OCI-LY7 (cell line): ENCODE measurements around the gene OR2M5. TPM values are rescaled to one million over a fixed set of nuclear protein-coding genes. Genes with fewer than 3 reads are reported as not detected.

Experiments used
- BruUV-seq: library from RNA; stranded (reverse); fragments of 400-500 nt; replicated peaks from 2 replicates; lab custom pipeline; 2021; lab: Mats Ljungman, UMichigan
- CTCF ChIA-PET: fragments of 300-600 bp; sonication (Branson Sonifier 250); formaldehyde crosslinking; loops from one replicate; lab custom pipeline; 2022; ENCODE audit warnings: antibody characterized with exemption; ENCODE audit not compliant: unreplicated experiment; lab: Charles Lee
- POLR2A ChIA-PET: fragments of 300-600 bp; sonication (Branson Sonifier 250); formaldehyde crosslinking; loops from one replicate; lab custom pipeline; 2022; ENCODE audit warnings: antibody characterized with exemption; lab: Charles Lee
- DNase-seq: peaks from one replicate; pipeline ENCODE4 v3.0.0-alpha.2; 2015; ENCODE audit warnings: low spot score
- H2AFZ ChIP-seq: fragments of 200-600 bp; sonication (generic), shearing (Covaris generic); 2 replicates; pipeline ENCODE4 v1.6.1; 2014; ENCODE audit warnings: mild to moderate bottlenecking, antibody characterized with exemption, low read length, moderate library complexity
- H3K27ac ChIP-seq: fragments of 200-600 bp; sonication (generic); 2 replicates; pipeline ENCODE4 v1.5.1; 2014; ENCODE audit warnings: mixed run types, low read depth, mild to moderate bottlenecking, moderate library complexity, low read length, inconsistent platforms; ENCODE audit not compliant: poor library complexity, severe bottlenecking
- H3K36me3 ChIP-seq: fragments of 200-600 bp; sonication (generic); 2 replicates; pipeline ENCODE4 v1.6.1; 2014; ENCODE audit warnings: mild to moderate bottlenecking, antibody characterized with exemption, low read length, moderate library complexity, mixed read lengths; ENCODE audit not compliant: insufficient read depth
- H3K4me1 ChIP-seq: fragments of 200-600 bp; sonication (generic); 2 replicates; pipeline ENCODE4 v1.5.1; 2014; ENCODE audit warnings: mild to moderate bottlenecking, low read length; ENCODE audit not compliant: insufficient read depth, poor library complexity, severe bottlenecking
- H3K4me2 ChIP-seq: fragments of 200-600 bp; sonication (generic); 2 replicates; pipeline ENCODE4 v1.6.1; 2014; ENCODE audit warnings: mild to moderate bottlenecking, low read length
- H3K4me3 ChIP-seq: fragments of 200-600 bp; sonication (generic); 2 replicates; pipeline ENCODE4 v1.5.1; 2014; ENCODE audit warnings: mild to moderate bottlenecking, low read depth, low read length; ENCODE audit not compliant: poor library complexity, severe bottlenecking
- H3K79me2 ChIP-seq: fragments of 200-600 bp; sonication (generic); 2 replicates; pipeline ENCODE4 v1.6.1; 2016; ENCODE audit warnings: low read depth, mild to moderate bottlenecking, low read length, moderate library complexity, mixed read lengths; ENCODE audit not compliant: insufficient read depth
- H3K9me2 ChIP-seq: fragments of 200-600 bp; sonication (generic); 2 replicates; pipeline ENCODE4 v1.6.1; 2016; ENCODE audit warnings: mild to moderate bottlenecking, low read length, mixed read lengths; ENCODE audit not compliant: insufficient read depth
- H3K9me3 ChIP-seq: fragments of 200-600 bp; sonication (generic); 2 replicates; pipeline ENCODE4 v1.6.1; 2014; ENCODE audit warnings: mild to moderate bottlenecking, mixed run types, low read length, mixed read lengths
- H4K20me1 ChIP-seq: fragments of 200-600 bp; sonication (generic); 2 replicates; pipeline ENCODE4 v1.6.1; 2014; ENCODE audit warnings: mild to moderate bottlenecking, antibody characterized with exemption, low read length, moderate library complexity, mixed read lengths; ENCODE audit not compliant: insufficient read depth
- EZH2phosphoT487 ChIP-seq: fragments of 200-600 bp; sonication (generic); IDR thresholded peaks from 2 replicates; pipeline ENCODE4 v1.6.1; 2018; ENCODE audit warnings: low read depth, borderline replicate concordance, mild to moderate bottlenecking, mixed run types, antibody characterized with exemption, low read length, moderate library complexity, mixed read lengths
- intact Hi-C: fragments of 100-400 bp; cut with micrococcal nuclease; formaldehyde crosslinking; loops from one replicate; pipeline ENCODE4 v1.10.0; 2022; ENCODE audit not compliant: unreplicated experiment
- total RNA-seq, 2 experiments: library from RNA; depleted of rRNA in 1 of 2; stranded (reverse); fragments of >200 nt in 1 of 2; shearing (Covaris generic) in 1 of 2; gene quantifications; 2 replicates each; pipeline ENCODE4 v1.2.3, GENCODE V29; 2014 to 2022
- TF ChIP-seq, protein P1 (sequence below): fragments of 200-600 bp; sonication (generic); conservative IDR thresholded peaks from 2 replicates; pipeline ENCODE4 v1.5.1; 2014; ENCODE audit warnings: mild to moderate bottlenecking, antibody characterized with exemption, low read length, moderate library complexity, mixed read lengths

OR2M5 gene
- total RNA-seq, 2 experiments from 2014 or later: not detected

DNA sequence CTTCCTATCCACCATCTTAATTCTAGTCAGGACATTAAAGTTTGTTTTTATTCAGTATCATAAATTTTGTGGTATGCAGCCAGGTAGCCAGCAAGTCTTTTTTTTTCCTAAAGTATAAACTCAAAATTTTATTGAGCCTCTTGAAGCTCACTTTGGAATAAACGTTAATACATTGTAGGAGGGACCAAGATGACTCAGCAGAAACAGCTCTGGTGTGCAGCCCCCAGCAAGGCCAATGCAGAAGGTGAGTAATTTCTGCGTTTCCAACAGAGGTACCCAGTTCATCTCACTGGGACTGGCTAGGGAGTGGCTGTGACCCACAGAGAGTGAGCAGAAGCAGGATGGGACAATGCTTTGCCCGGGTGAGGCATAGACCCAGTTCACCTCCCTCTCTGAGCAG lies 42.4 kb downstream of the OR2M5 start:
- CTCF ChIA-PET: no interaction called here
- no peaks in the 10 kb centered on the region for H3K79me2 ChIP-seq
- no peaks in the 10 kb centered on the region for H3K9me3 ChIP-seq
- no peaks in the 10 kb centered on the region for H3K36me3 ChIP-seq
- no TSS peak for BruUV-seq
- no peak overlapping the region for H3K4me3 ChIP-seq
- no peaks in the 10 kb centered on the region for H3K4me1 ChIP-seq
- H3K27ac ChIP-seq: no peak overlapping the region
- DNase-seq: no peak
- POLR2A ChIA-PET: interaction anchor here (0.6 to 0.7 kb wide), 2 partner anchors 38 to 302 kb away, joined by 3 to 4 read pairs; no protein-coding TSS in a partner anchor
- intact Hi-C loops: no loop called here
- H3K4me2 ChIP-seq: no peak overlapping the region
- no peaks in the 10 kb centered on the region for H4K20me1 ChIP-seq
- no peak overlapping the region for H2AFZ ChIP-seq
- TF ChIP-seq, protein P1, sequence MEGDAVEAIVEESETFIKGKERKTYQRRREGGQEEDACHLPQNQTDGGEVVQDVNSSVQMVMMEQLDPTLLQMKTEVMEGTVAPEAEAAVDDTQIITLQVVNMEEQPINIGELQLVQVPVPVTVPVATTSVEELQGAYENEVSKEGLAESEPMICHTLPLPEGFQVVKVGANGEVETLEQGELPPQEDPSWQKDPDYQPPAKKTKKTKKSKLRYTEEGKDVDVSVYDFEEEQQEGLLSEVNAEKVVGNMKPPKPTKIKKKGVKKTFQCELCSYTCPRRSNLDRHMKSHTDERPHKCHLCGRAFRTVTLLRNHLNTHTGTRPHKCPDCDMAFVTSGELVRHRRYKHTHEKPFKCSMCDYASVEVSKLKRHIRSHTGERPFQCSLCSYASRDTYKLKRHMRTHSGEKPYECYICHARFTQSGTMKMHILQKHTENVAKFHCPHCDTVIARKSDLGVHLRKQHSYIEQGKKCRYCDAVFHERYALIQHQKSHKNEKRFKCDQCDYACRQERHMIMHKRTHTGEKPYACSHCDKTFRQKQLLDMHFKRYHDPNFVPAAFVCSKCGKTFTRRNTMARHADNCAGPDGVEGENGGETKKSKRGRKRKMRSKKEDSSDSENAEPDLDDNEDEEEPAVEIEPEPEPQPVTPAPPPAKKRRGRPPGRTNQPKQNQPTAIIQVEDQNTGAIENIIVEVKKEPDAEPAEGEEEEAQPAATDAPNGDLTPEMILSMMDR: no peak
- TF ChIP-seq EZH2phosphoT487: no peak
- no peaks in the 10 kb centered on the region for H3K9me2 ChIP-seq

DNA sequence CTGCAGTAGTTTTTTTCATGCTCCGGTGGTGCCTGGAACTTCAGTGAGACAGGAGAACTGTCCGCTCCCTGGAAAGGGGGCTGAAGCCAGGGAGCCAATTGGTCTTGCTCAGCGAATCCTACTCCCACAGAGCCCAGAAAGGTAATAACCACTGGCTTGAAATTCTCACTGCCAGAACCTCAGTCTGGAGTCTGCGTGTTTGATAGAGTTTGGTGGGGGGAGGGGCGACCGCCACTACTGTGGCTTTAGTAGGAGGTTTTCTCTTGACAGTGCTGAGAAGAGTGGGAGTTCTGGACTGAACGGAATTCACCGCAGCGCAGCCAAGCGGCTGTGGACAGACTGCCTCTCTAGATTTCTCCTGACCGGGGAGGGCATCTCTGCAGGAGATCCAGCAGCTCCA lies 44.1 kb downstream of the OR2M5 start:
- no TSS peak for BruUV-seq
- no peak overlapping the region for H3K4me3 ChIP-seq
- H3K4me1 ChIP-seq: no peaks in the 10 kb centered on the region
- no peaks in the 10 kb centered on the region for H3K9me3 ChIP-seq
- TF ChIP-seq, protein P1: no peak
- TF ChIP-seq EZH2phosphoT487: no peak
- intact Hi-C loops: no loop called here
- ChIA-PET POLR2A (no interaction called here), CTCF (no interaction called here)
- DNase-seq: no peak
- H3K79me2 ChIP-seq: no peaks in the 10 kb centered on the region
- no peaks in the 10 kb centered on the region for H4K20me1 ChIP-seq
- no peaks in the 10 kb centered on the region for H3K36me3 ChIP-seq
- no peak overlapping the region for H3K27ac ChIP-seq
- no peaks in the 10 kb centered on the region for H3K9me2 ChIP-seq
- H2AFZ ChIP-seq: no peak overlapping the region
- no peak overlapping the region for H3K4me2 ChIP-seq

DNA sequence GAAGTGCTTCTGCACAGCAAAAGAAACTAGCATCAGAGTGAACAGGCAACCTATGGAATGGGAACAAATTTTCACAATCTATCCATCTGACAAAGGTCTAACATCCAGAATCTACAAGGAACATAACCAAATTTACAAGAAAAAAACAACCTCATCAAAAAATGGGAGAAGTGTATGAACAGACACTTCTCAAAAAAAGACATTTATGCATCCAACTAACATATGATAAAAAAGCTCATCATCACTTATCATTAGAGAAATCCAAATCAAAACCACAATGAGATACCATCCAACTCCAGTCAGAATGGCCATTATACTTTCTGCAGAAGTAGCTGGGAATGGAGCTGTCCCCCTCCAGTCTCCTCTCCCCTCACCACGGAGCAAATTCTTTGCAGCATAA lies 49.2 kb downstream of the OR2M5 start:
- Histone ChIP-seq H3K4me3 (no peak overlapping the region), H3K9me2 (no peaks in the 10 kb centered on the region), H3K79me2 (no peaks in the 10 kb centered on the region), H3K4me2 (no peak overlapping the region), H2AFZ (no peak overlapping the region), H3K9me3 (no peaks in the 10 kb centered on the region), H3K36me3 (no peaks in the 10 kb centered on the region), H3K27ac (no peak overlapping the region), H3K4me1 (no peaks in the 10 kb centered on the region), H4K20me1 (no peaks in the 10 kb centered on the region)
- intact Hi-C loops: no loop called here
- no TSS peak for BruUV-seq
- DNase-seq: no peak
- no peak for TF ChIP-seq EZH2phosphoT487
- TF ChIP-seq, protein P1: no peak
- ChIA-PET POLR2A (interaction anchor here (0.8 kb wide), 1 partner anchor 29 kb away, joined by 3 read pairs; no protein-coding TSS in a partner anchor), CTCF (no interaction called here)
